ENCODE data around the gene G6PC1.
A peak's percentile ranks its signal among the peaks of the same experiment; 100 is the strongest.
"Not testable (repeated sequence)": the region's sequence is repeated elsewhere in the genome, so short reads cannot be mapped to it uniquely, and the experiment has no call there.

The G6PC1 gene

DNA sequence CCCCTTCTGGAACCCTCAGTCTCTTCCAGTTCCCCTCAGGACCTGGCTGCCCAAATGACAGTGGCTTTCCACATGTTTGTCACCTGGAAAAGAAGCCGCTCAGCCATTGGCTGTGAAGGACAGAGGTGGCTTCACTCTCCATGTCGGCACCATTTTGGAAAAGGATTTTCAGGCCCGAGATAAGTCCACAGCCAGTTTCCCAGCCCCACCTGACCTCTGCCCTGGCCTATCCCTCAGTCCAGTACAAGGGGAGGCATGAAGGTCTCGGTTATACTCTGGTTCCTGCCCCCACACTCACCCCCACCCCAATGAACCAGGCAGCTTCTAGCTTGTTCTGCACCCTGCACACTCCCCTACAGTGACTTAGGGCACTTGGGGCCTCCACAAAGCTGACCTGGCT lies 34.4 kb upstream of the G6PC1 start:
- Mint-ChIP-seq H3K9me3 (no peaks in the 10 kb centered on the region), H3K36me3 (ENCODE audit: insufficient read depth) (no peaks in the 10 kb centered on the region), H3K4me3 (no peak overlapping the region), H3K27me3 (peaks cover 48 to 59% of the 10 kb centered on the region in 2 donors), H3K4me1 (ENCODE audit: low read depth in 2 of 2) (no peaks in the 10 kb centered on the region), H3K27ac (no peak overlapping the region)
- ATAC-seq (replicated peaks) = no peak
- no peak for DNase-seq

DNA sequence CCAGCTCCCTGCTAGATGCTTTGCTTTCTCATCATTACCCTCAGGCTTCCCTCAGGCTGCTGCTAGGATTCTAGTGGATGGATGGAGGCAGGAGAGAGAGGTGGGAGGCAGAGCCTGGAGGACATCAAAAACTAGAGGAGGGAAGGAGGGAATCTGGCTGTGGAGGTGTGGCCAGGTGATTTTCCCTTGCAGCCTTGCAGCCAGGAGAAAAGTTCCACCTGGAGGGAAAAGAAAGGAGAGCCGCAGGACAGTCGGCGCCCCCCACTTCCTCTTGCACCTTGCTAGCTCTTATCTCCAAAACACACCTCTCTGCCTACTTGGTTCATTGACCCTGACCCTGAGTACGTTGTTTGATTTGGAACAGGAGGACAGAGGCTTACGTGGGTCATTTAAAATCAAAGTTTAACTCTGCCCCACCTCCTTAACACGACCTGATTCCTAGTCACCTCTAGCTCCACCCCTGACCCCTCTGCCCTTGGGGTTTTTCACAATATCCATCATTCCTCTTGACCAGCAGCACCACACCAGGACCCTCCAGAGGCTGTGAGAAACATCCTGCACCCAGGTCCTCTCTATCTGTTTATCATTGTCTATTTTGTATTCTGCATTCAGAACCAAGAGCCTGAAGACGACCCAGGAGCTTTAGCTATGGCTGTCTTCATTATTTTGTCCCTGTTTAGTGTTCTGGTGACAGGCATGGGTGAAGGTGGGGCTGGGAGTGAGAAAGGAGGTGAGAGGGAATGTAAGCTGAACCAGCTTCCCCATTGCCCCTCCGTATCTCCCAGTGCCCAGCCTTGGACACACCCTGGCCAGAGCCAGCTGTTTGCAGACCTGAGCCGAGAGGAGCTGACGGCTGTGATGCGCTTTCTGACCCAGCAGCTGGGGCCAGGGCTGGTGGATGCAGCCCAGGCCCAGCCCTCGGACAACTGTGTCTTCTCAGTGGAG lies 33.7 kb upstream of the G6PC1 start:
- no peaks in the 10 kb centered on the region for H3K4me1 Mint-ChIP-seq (ENCODE audit: low read depth in 2 of 2)
- H3K27ac Mint-ChIP-seq = no peak overlapping the region
- DNase-seq (no peak), ATAC-seq (replicated peaks) (no peak)
- no peaks in the 10 kb centered on the region for H3K9me3 Mint-ChIP-seq
- H3K36me3 Mint-ChIP-seq (ENCODE audit: insufficient read depth) = no peaks in the 10 kb centered on the region
- peaks cover 54 to 65% of the 10 kb centered on the region in 2 donors for H3K27me3 Mint-ChIP-seq
- H3K4me3 Mint-ChIP-seq = no peak overlapping the region

DNA sequence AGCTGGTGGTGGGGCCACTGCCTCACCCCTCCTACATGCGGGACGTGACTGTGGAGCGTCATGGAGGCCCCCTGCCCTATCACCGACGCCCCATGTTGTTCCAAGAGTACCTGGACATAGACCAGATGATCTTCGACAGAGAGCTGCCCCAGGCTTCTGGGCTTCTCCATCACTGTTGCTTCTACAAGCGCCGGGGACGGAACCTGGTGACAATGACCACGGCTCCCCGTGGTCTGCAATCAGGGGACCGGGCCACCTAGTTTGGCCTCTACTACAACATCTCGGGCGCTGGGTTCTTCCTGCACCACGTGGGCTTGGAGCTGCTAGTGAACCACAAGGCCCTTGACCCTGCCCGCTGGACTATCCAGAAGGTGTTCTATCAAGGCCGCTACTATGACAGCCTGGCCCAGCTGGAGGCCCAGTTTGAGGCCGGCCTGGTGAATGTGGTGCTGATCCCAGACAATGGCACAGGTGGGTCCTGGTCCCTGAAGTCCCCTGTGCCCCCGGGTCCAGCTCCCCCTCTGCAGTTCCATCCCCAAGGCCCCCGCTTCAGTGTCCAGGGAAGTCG lies 32.8 kb upstream of the G6PC1 start:
- H3K27me3 Mint-ChIP-seq = peaks cover 63 to 74% of the 10 kb centered on the region in 2 donors
- H3K4me1 Mint-ChIP-seq (ENCODE audit: low read depth in 2 of 2); H3K4me3 Mint-ChIP-seq; ATAC-seq (replicated peaks); H3K9me3 Mint-ChIP-seq; DNase-seq; H3K27ac Mint-ChIP-seq; H3K36me3 Mint-ChIP-seq (ENCODE audit: insufficient read depth): not testable (repeated sequence)

DNA sequence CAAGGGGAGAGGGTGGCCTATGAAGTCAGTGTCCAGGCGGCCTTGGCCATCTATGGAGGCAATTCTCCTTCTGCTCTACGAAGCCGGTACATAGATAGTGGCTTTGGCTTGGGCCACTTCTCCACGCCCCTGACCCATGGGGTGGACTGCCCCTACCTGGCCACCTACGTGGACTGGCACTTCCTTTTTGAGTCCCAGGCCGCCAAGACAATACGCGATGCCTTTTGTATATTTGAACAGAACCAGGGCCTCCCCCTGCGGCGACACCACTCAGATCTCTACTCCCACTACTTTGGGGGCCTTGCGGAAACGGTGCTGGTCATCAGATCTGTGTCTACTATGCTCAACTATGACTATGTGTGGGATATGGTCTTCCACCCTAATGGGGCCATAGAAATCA lies 32.3 kb upstream of the G6PC1 start:
- Mint-ChIP-seq H3K27ac (no peak overlapping the region), H3K4me1 (ENCODE audit: low read depth in 2 of 2) (no peaks in the 10 kb centered on the region), H3K27me3 (peaks cover 68 to 77% of the 10 kb centered on the region in 2 donors), H3K4me3 (no peak overlapping the region), H3K9me3 (no peaks in the 10 kb centered on the region), H3K36me3 (ENCODE audit: insufficient read depth) (no peaks in the 10 kb centered on the region)
- DNase-seq (no peak), ATAC-seq (replicated peaks) (no peak)

DNA sequence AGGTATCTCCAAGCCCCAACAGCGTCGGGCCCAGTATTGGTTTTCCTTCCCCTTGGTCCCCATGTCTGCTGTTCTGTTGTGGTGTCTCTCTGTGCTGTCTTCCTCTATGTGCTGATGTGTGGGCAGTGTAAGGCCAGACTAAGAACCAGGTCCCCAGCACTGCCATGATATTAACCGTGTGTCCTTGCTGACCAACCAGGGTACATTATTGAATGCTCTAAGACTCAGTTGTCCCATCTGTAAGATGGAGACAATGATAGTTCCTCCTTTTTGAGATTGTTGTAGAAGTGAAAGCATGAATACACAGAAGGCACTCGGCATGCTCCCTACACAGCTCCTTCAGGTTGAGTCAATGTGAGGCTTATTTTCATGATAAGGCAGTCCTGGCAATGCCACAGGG lies 29.0 kb upstream of the G6PC1 start:
- Mint-ChIP-seq H3K36me3 (ENCODE audit: insufficient read depth) (no peaks in the 10 kb centered on the region), H3K4me3 (no peak overlapping the region), H3K27ac (no peak overlapping the region), H3K9me3 (no peaks in the 10 kb centered on the region), H3K4me1 (ENCODE audit: low read depth in 2 of 2) (no peaks in the 10 kb centered on the region), H3K27me3 (peaks cover 40 to 72% of the 10 kb centered on the region in 2 donors)
- ATAC-seq (replicated peaks) (no peak), DNase-seq (no peak)

DNA sequence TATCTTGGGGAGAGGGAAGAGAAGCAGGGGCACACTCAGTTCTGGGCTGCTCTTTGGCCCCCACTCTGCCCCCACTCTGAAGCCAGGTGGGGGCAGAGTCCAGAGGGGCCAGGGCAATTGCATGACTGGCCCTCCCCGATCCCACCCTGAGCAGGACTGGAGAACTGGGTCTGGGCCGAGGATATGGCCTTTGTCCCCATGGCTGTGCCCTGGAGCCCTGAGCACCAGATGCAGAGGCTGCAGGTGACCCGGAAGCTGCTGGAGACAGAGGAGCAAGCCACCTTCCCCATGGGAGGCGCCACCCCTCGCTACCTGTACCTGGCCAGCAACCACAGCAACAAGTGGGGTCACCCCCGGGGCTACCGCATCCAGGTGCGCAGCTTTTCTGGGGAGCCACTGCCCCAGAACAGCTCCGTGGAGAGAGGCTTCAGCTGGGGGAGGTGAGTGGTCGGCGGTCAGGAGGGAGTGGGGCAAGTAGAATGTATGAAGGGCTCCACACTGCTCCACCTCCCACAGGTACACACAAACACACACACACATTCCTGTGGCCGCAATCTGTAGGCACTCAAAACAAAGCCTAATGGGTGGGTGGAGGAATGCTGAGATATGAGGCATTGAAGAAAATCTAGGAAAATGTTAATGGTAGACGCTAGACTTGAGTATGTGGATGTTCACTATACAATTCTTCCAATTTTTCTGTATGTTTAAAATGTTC lies 28.2 kb upstream of the G6PC1 start:
- Mint-ChIP-seq H3K27ac (no peak overlapping the region), H3K4me3 (no peak overlapping the region), H3K9me3 (no peaks in the 10 kb centered on the region), H3K4me1 (ENCODE audit: low read depth in 2 of 2) (no peaks in the 10 kb centered on the region), H3K27me3 (peaks cover 40 to 72% of the 10 kb centered on the region in 2 donors), H3K36me3 (ENCODE audit: insufficient read depth) (no peaks in the 10 kb centered on the region)
- DNase-seq (no peak), ATAC-seq (replicated peaks) (no peak)

DNA sequence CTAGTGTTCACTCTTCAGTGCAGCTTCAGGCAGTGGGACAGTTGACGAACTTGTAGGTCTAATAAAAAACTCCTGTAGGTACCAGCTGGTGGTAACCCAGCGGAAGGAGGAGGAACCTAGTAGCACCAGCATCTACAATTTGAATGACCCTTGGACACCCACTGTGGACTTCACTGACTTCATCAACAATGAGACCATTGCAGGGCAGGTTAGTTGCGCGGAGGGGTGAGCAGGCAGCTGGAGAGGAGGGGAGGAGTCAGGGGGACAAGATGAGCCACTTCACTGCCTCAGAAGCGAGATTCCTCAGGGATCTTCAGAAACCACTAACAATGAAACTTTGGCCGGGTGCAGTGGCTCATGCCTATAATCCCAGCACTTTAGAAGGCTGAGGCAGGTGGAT lies 27.3 kb upstream of the G6PC1 start:
- no peak for ATAC-seq (replicated peaks)
- H3K4me3 Mint-ChIP-seq = no peak overlapping the region
- no peak for DNase-seq
- no peak overlapping the region for H3K27ac Mint-ChIP-seq
- no peaks in the 10 kb centered on the region for H3K9me3 Mint-ChIP-seq
- no peaks in the 10 kb centered on the region for H3K36me3 Mint-ChIP-seq (ENCODE audit: insufficient read depth)
- H3K4me1 Mint-ChIP-seq (ENCODE audit: low read depth in 2 of 2) = no peaks in the 10 kb centered on the region
- H3K27me3 Mint-ChIP-seq = peaks cover 49 to 72% of the 10 kb centered on the region in 2 donors

DNA sequence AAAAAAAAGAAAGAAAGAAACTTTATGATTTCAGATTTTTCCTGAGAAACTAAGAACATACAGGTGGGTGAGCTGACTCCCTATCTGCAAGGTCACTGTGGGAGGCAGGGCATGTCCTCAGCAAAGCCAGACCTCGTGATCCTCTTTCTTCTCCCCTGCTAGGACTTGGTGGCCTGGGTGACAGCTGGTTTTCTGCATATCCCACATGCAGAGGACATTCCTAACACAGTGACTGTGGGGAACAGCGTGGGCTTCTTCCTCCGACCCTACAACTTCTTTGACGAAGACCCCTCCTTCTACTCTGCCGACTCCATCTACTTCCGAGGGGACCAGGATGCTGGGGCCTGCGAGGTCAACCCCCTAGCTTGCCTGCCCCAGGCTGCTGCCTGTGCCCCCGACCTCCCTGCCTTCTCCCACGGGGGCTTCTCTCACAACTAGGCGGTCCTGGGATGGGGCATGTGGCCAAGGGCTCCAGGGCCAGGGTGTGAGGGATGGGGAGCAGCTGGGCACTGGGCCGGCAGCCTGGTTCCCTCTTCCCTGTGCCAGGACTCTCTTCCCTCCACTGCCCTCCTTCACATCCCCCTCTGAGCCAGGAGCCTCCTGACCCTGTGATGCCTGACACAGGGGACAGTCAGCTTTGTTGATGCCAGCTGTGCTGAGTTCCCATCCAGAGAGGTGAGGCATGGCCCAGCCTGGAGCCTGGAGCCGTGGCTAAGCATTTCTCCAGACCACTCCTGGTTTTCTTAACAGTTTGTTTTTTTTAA lies 26.5 kb upstream of the G6PC1 start:
- DNase-seq; H3K36me3 Mint-ChIP-seq (ENCODE audit: insufficient read depth); H3K9me3 Mint-ChIP-seq; H3K4me3 Mint-ChIP-seq; H3K27ac Mint-ChIP-seq; ATAC-seq (replicated peaks); H3K4me1 Mint-ChIP-seq (ENCODE audit: low read depth in 2 of 2): not testable (repeated sequence)
- peaks cover 51 to 74% of the 10 kb centered on the region in 2 donors for H3K27me3 Mint-ChIP-seq

DNA sequence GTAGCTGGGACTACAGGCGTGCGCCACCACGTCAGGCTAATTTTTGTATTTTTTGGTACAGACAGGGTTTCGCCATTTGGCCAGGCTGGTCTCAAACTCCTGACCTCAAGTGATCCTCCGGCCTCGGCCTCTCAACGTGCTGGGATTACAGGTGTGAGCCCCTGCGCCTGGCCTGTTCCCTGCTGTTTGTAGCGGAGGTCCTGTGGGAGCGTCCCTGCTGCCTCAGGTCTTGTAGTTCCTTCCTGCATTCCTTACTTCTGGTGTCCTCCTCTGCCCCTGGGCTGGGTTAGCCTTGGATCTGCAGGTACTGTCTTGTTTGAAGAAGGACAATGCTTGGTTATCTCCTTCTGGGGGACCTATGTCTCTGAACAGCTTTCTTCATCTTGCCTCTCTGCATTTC lies 23.6 kb upstream of the G6PC1 start:
- no peak overlapping the region for H3K4me3 Mint-ChIP-seq
- no peaks in the 10 kb centered on the region for H3K4me1 Mint-ChIP-seq (ENCODE audit: low read depth in 2 of 2)
- H3K27me3 Mint-ChIP-seq = peaks cover 48 to 83% of the 10 kb centered on the region in 2 donors
- no peak for DNase-seq
- no peaks in the 10 kb centered on the region for H3K36me3 Mint-ChIP-seq (ENCODE audit: insufficient read depth)
- peak overlapping the region in 1 of 2 donors; percentile 66 for H3K27ac Mint-ChIP-seq
- H3K9me3 Mint-ChIP-seq = no peaks in the 10 kb centered on the region
- no peak for ATAC-seq (replicated peaks)

DNA sequence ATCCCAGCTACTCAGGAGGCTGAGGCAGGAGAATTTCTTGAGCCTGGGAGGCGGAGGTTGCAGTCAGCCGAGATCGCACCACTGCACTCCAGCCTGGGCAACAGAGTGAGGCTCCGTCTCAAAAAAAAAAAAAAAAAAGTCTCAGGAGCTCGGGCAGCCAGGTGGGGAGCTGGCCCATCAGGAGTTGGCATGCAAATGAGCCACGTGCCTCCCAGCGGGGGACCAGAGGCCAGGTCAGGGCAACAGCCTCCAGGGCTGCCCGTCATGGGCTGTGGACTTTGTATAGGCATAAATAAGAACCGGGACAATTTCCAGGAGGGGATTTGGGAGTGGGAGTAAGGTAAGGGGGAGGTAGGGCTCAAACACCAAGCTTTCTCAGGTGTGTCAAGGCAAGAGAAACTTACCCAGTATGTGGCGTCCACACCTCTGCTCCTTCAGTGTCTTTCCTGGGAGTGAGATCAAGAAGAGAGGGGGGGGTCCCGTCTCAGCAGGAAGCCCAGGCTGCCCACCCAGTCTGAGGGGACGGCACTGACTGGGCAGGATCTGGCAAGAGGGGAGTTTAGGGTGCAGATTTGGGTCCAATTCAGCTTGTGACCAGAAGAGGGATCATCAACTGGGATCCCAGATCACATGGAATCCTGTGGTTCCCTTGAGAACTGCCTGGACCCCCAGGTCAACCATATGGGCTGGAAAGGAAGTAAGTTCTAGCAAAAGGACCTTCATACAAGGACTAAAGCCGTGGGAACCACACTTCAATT lies 22.3 kb upstream of the G6PC1 start:
- ATAC-seq (replicated peaks) (no peak), DNase-seq (no peak)
- H3K4me1 Mint-ChIP-seq (ENCODE audit: low read depth in 2 of 2) = no peaks in the 10 kb centered on the region
- H3K9me3 Mint-ChIP-seq = no peaks in the 10 kb centered on the region
- peaks cover 35 to 71% of the 10 kb centered on the region in 2 donors for H3K27me3 Mint-ChIP-seq
- no peak overlapping the region for H3K27ac Mint-ChIP-seq
- no peaks in the 10 kb centered on the region for H3K36me3 Mint-ChIP-seq (ENCODE audit: insufficient read depth)
- no peak overlapping the region for H3K4me3 Mint-ChIP-seq

DNA sequence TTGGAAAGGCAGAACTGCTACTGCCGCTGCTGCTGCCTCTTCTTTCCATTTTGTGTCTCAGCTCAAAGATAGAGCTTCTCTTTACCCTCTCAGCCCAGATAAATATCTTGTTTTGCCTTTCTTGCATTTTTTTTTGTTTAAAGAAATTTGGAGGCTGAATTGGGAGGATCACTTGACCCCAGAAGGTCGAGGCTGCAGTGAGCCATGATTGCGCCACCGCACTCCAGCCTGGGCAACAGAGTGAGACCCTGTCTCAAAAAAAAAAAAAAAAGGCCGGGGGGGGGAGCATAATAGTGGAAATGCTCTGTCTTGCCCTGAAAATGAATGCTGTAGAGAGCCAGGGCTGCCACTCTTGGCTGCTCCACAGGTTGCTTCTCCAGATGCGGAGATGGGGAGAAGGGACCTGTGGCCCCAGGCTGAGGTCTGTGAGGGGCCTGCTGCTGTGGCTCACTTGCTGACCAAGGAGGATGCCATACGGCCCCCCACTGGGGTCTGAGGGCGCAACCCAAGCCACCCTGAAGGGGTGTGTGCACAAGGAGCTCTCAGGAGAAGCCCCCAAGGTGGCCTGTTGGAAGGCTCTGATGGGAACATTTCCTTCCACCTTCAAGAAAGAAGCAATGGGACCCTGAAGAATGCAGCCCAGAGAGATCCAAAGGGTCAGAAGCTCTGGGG lies 21.5 kb upstream of the G6PC1 start:
- H3K4me3 Mint-ChIP-seq = no peak overlapping the region
- H3K4me1 Mint-ChIP-seq (ENCODE audit: low read depth in 2 of 2) = no peaks in the 10 kb centered on the region
- H3K27me3 Mint-ChIP-seq = peaks cover 33 to 63% of the 10 kb centered on the region in 2 donors
- no peak overlapping the region for H3K27ac Mint-ChIP-seq
- H3K9me3 Mint-ChIP-seq = no peaks in the 10 kb centered on the region
- DNase-seq = no peak
- ATAC-seq (replicated peaks) = no peak
- no peaks in the 10 kb centered on the region for H3K36me3 Mint-ChIP-seq (ENCODE audit: insufficient read depth)

DNA sequence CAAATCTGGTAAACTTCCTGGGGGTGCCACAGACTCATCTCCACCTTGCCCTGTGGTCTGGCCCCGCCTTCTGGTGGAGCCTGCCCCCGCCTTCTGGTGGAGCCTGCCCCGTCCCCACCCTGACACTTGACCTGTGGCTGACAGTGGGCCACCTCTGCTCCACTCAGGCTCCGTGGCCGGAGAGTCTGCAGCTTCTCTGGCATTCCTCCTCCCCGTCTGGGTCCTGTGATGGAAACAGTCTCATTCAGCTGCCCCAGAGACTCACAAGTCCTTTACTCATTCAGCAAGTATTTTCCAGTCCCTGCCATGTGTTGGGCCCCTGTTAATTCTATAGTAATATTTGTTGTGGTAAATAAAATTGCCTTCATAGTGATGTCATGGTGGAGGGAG lies 21.0 kb upstream of the G6PC1 start:
- no peaks in the 10 kb centered on the region for H3K9me3 Mint-ChIP-seq
- DNase-seq (no peak), ATAC-seq (replicated peaks) (no peak)
- H3K36me3 Mint-ChIP-seq (ENCODE audit: insufficient read depth) = no peaks in the 10 kb centered on the region
- no peak overlapping the region for H3K4me3 Mint-ChIP-seq
- H3K27me3 Mint-ChIP-seq = peaks cover 33 to 58% of the 10 kb centered on the region in 2 donors
- H3K27ac Mint-ChIP-seq = no peak overlapping the region
- no peaks in the 10 kb centered on the region for H3K4me1 Mint-ChIP-seq (ENCODE audit: low read depth in 2 of 2)

Measured in effector memory CD8-positive, alpha-beta T cell (primary cell).